ENCODE data around the gene ZNF608. TPM values are rescaled to one million over a fixed set of nuclear protein-coding genes. Genes with fewer than 3 reads are reported as not detected.

The ZNF608 gene
- total RNA-seq (2014; rRNA removed; shearing (Covaris generic)) = 58.7 and 61.6 TPM in 2 replicates

- Histone ChIP-seq H3K4me3 (ENCODE audit: insufficient read depth, low read depth, low read length) (peak within 1 kb of the TSS; percentile 77), H3K27me3 (ENCODE audit: control insufficient read depth, insufficient read depth, low read length) (no peaks in the 10 kb centered on the region), H3K36me3 (replicated peaks; ENCODE audit: control insufficient read depth, insufficient read depth, low read length) (no peaks in the 10 kb centered on the region)
- peak; percentile 50 for DNase-seq
These were observed at the start of gene ZNF608 for GRCh38 chr5:124745928-124746915. Gene ZNF608 (minus strand): TSS chr5:124746639. CDS start chr5:124744989, 1,650 bp downstream.

- H3K27me3 ChIP-seq (ENCODE audit: control insufficient read depth, insufficient read depth, low read length) = no peaks in the 10 kb centered on the region
- no peak for DNase-seq
- H3K36me3 ChIP-seq (replicated peaks; ENCODE audit: control insufficient read depth, insufficient read depth, low read length) = no peaks in the 10 kb centered on the region
- no peak overlapping the region for H3K4me3 ChIP-seq (ENCODE audit: insufficient read depth, low read depth, low read length)
These were observed 49.4 kb upstream of the ZNF608 start for GRCh38 chr5:124795829-124796228.

- no peak overlapping the region for H3K4me3 ChIP-seq (ENCODE audit: insufficient read depth, low read depth, low read length)
- H3K36me3 ChIP-seq (replicated peaks; ENCODE audit: control insufficient read depth, insufficient read depth, low read length) = no peaks in the 10 kb centered on the region
- no peak for DNase-seq
- H3K27me3 ChIP-seq (ENCODE audit: control insufficient read depth, insufficient read depth, low read length) = no peaks in the 10 kb centered on the region
These were observed 44.7 kb upstream of the ZNF608 start for GRCh38 chr5:124790895-124791732.

- DNase-seq = no peak
- H3K4me3 ChIP-seq (ENCODE audit: insufficient read depth, low read depth, low read length) = no peak overlapping the region
- H3K36me3 ChIP-seq (replicated peaks; ENCODE audit: control insufficient read depth, insufficient read depth, low read length) = no peaks in the 10 kb centered on the region
- H3K27me3 ChIP-seq (ENCODE audit: control insufficient read depth, insufficient read depth, low read length) = no peaks in the 10 kb centered on the region
These were observed 44.0 kb upstream of the ZNF608 start for GRCh38 chr5:124790301-124790894.

GRCh38 chr5:124789104-124789605, 42.7 kb upstream of the ZNF608 start:
- Histone ChIP-seq H3K36me3 (replicated peaks; ENCODE audit: control insufficient read depth, insufficient read depth, low read length) (no peaks in the 10 kb centered on the region), H3K4me3 (ENCODE audit: insufficient read depth, low read depth, low read length) (no peak overlapping the region), H3K27me3 (ENCODE audit: control insufficient read depth, insufficient read depth, low read length) (no peaks in the 10 kb centered on the region)
- DNase-seq = no peak

- Histone ChIP-seq H3K4me3 (ENCODE audit: insufficient read depth, low read depth, low read length) (no peak overlapping the region), H3K36me3 (replicated peaks; ENCODE audit: control insufficient read depth, insufficient read depth, low read length) (no peaks in the 10 kb centered on the region), H3K27me3 (ENCODE audit: control insufficient read depth, insufficient read depth, low read length) (no peaks in the 10 kb centered on the region; the same call in 1 of the 2 replicates)
- no peak for DNase-seq
These were observed 37.4 kb upstream of the ZNF608 start for GRCh38 chr5:124783794-124784193.

GRCh38 chr5:124783285-124783684, 36.8 kb upstream of the ZNF608 start:
- H3K27me3 ChIP-seq (ENCODE audit: control insufficient read depth, insufficient read depth, low read length) = no peaks in the 10 kb centered on the region; the same call in 1 of the 2 replicates
- DNase-seq = no peak
- H3K4me3 ChIP-seq (ENCODE audit: insufficient read depth, low read depth, low read length) = no peak overlapping the region
- no peaks in the 10 kb centered on the region for H3K36me3 ChIP-seq (replicated peaks; ENCODE audit: control insufficient read depth, insufficient read depth, low read length)

- DNase-seq = no peak
- Histone ChIP-seq H3K4me3 (ENCODE audit: insufficient read depth, low read depth, low read length) (no peak overlapping the region), H3K36me3 (replicated peaks; ENCODE audit: control insufficient read depth, insufficient read depth, low read length) (no peaks in the 10 kb centered on the region), H3K27me3 (ENCODE audit: control insufficient read depth, insufficient read depth, low read length) (no peaks in the 10 kb centered on the region; the same call in 1 of the 2 replicates)
These were observed 35.8 kb upstream of the ZNF608 start for GRCh38 chr5:124782262-124782661.

GRCh38 chr5:124780011-124780410, 33.6 kb upstream of the ZNF608 start:
- H3K4me3 ChIP-seq (ENCODE audit: insufficient read depth, low read depth, low read length) = no peak overlapping the region
- no peaks in the 10 kb centered on the region for H3K36me3 ChIP-seq (replicated peaks; ENCODE audit: control insufficient read depth, insufficient read depth, low read length)

GRCh38 chr5:124773315-124774311, 27.2 kb upstream of the ZNF608 start:
- DNase-seq = no peak
- no peak overlapping the region for H3K4me3 ChIP-seq (ENCODE audit: insufficient read depth, low read depth, low read length)
- H3K36me3 ChIP-seq (replicated peaks; ENCODE audit: control insufficient read depth, insufficient read depth, low read length) = no peaks in the 10 kb centered on the region
- H3K27me3 ChIP-seq (ENCODE audit: control insufficient read depth, insufficient read depth, low read length) = no peaks in the 10 kb centered on the region

More at GRCh38 chr5:124780011-124780410, 33.6 kb upstream of the ZNF608 start:
- DNase-seq = no peak
- H3K27me3 ChIP-seq (ENCODE audit: control insufficient read depth, insufficient read depth, low read length) = no peaks in the 10 kb centered on the region; the same call in 1 of the 2 replicates

- no peaks in the 10 kb centered on the region for H3K27me3 ChIP-seq (ENCODE audit: control insufficient read depth, insufficient read depth, low read length)
- DNase-seq = no peak
- H3K4me3 ChIP-seq (ENCODE audit: insufficient read depth, low read depth, low read length) = no peak overlapping the region
- no peaks in the 10 kb centered on the region for H3K36me3 ChIP-seq (replicated peaks; ENCODE audit: control insufficient read depth, insufficient read depth, low read length)
These were observed 26.2 kb upstream of the ZNF608 start for GRCh38 chr5:124772457-124773200.

GRCh38 chr5:124771761-124772160, 25.3 kb upstream of the ZNF608 start:
- DNase-seq = no peak
- H3K36me3 ChIP-seq (replicated peaks; ENCODE audit: control insufficient read depth, insufficient read depth, low read length) = no peaks in the 10 kb centered on the region
- H3K27me3 ChIP-seq (ENCODE audit: control insufficient read depth, insufficient read depth, low read length) = no peaks in the 10 kb centered on the region
- no peak overlapping the region for H3K4me3 ChIP-seq (ENCODE audit: insufficient read depth, low read depth, low read length)
